GM13976 (cell line): ENCODE measurements around the gene HOXA6.

Source experiments
- DNase-seq: peaks from one replicate; pipeline ENCODE4 v3.0.0; 2012; ENCODE audit warnings: low spot score
- CTCF ChIP-seq: IDR thresholded peaks from 2 replicates; pipeline ENCODE4 v1.5.1; 2012; ENCODE audit warnings: borderline replicate concordance, mild to moderate bottlenecking; ENCODE audit not compliant: insufficient read depth; ENCODE audit errors: extremely low read depth, missing control alignments, control extremely low read depth
- in situ Hi-C: fragments of 300-500 bp; cut with MboI; formaldehyde crosslinking; loops from one replicate; pipeline ENCODE4 v1.12.0; 2022; ENCODE audit warnings: low sequenced_read_pairs, mixed read lengths, inconsistent platforms; ENCODE audit not compliant: unreplicated experiment

The HOXA6 gene

GRCh38 chr7:27161721-27162560 lies 14.4 kb upstream of the HOXA6 start:
- in situ Hi-C loops = loop anchor here (10.0 to 25.0 kb wide), 2 partner anchors 650 to 1297 kb away; no protein-coding TSS in a partner anchor
- no peak for DNase-seq
- TF ChIP-seq CTCF = no peak

DNA sequence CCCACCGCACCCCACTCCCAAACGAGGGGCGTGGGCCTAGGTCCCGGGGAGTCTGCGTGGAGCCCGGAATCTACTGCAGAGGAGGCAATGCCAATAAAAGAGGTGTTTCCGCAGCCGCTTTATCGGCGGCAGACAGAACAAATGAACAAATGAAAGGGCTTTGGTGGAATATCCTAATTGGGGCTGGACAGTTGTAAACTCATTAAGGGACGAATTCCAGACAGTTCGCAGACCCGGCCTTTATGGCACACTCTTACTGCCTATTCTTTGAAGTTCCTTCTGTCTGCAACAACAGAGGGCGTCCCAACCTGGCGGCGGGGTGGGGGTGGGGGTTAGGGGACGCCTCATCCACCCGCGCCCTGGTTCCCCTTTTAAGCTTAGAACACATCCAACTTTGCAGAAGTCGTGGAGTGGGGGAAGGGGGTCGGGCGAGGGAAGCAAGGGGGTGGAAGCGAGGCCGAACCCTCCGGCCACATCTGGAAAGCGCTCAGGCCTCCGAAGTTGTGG lies 13.7 kb upstream of the HOXA6 start:
- in situ Hi-C loops = loop anchor here (10.0 to 25.0 kb wide), 2 partner anchors 649 to 1296 kb away; no protein-coding TSS in a partner anchor
- no peak for DNase-seq
- TF ChIP-seq CTCF = peak; percentile 15

DNA sequence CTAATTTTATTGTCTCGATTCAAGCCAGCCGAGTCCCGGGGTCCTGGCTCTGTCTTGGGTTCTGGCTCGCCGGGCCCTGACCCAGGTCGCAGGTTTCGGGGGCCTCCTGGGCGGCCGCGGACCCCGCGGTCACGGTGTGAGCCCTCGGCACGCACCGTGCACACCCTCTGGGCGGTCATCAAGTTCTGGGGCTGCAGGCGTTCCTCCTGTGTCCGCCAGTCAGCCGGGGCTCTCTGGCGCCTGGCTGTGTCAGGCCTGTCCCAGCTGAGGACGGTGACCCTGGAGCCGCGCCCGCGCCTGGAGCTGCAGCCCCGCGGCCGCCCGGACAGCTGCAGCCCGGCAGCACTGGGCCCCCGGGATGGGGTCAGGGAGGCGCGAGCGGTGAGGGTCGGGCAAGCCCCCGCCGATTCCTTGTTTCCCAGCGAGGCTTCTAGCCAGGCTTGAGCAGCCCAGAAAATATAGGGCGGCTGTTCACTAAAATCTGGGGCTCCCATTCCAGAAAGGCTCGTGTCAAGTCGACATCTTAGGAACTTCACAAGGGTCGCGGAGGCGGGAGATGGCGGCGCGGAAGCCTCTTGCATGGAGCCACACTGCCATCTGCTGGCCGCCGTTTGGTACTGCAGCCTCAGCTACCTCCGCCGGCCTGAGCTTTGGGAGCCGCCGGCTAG lies 13.1 kb upstream of the HOXA6 start:
- in situ Hi-C loops = loop anchor here (10.0 to 25.0 kb wide), 2 partner anchors 648 to 1296 kb away; no protein-coding TSS in a partner anchor
- peak; percentile 98 for TF ChIP-seq CTCF

GRCh38 chr7:27160145-27160545 lies 12.6 kb upstream of the HOXA6 start:
- no peak for DNase-seq
- in situ Hi-C loops = loop anchor here (10.0 to 25.0 kb wide), 2 partner anchors 648 to 1295 kb away; no protein-coding TSS in a partner anchor
- no peak for TF ChIP-seq CTCF

More for the DNA sequence above, 13.1 kb upstream of the HOXA6 start:
- DNase-seq = peak; percentile 90

- in situ Hi-C loops = loop anchor here (5.0 to 25.0 kb wide), 5 partner anchors 305 to 1295 kb away; no protein-coding TSS in a partner anchor
- no peak for TF ChIP-seq CTCF
- DNase-seq = no peak
Observed at GRCh38 chr7:27159266-27160144, 11.9 kb upstream of the HOXA6 start.
